ENCODE results near the gene APCDD1.

APCDD1 gene

GRCh38 chr18:10442551-10442971 is 11.9 kb upstream of the APCDD1 start:
- TF ChIP-seq CTCF (IDR thresholded peaks at IDR 0.05; ENCODE audit: low read length, missing control alignments), result no peak

GRCh38 chr18:10443001-10443400 is 11.4 kb upstream of the APCDD1 start:
- no peak for TF ChIP-seq CTCF (IDR thresholded peaks at IDR 0.05; ENCODE audit: low read length, missing control alignments)
- DNase-seq (ENCODE audit: low read depth), result no peak

More at GRCh38 chr18:10442551-10442971, 11.9 kb upstream of the APCDD1 start:
- no peak overlapping the region for H3K4me3 ChIP-seq (replicated peaks; ENCODE audit: low read depth, low read length)
- DNase-seq (ENCODE audit: low read depth), result no peak

GRCh38 chr18:10444314-10445006 is 10.0 kb upstream of the APCDD1 start:
- DNase-seq (ENCODE audit: low read depth), result no peak

More at GRCh38 chr18:10443001-10443400, 11.4 kb upstream of the APCDD1 start:
- no peak overlapping the region for H3K4me3 ChIP-seq (replicated peaks; ENCODE audit: low read depth, low read length)

GRCh38 chr18:10449396-10449795 is 5.0 kb upstream of the APCDD1 start:
- no peak for DNase-seq (ENCODE audit: low read depth)
- no peak overlapping the region for H3K4me3 ChIP-seq (replicated peaks; ENCODE audit: low read depth, low read length)
- TF ChIP-seq CTCF (IDR thresholded peaks at IDR 0.05; ENCODE audit: low read length, missing control alignments), result no peak

More at GRCh38 chr18:10444314-10445006, 10.0 kb upstream of the APCDD1 start:
- TF ChIP-seq CTCF (IDR thresholded peaks at IDR 0.05; ENCODE audit: low read length, missing control alignments), result no peak
- no peak overlapping the region for H3K4me3 ChIP-seq (replicated peaks; ENCODE audit: low read depth, low read length)

- DNase-seq (ENCODE audit: low read depth), result no peak
- no peak for TF ChIP-seq CTCF (IDR thresholded peaks at IDR 0.05; ENCODE audit: low read length, missing control alignments)
- no peak overlapping the region for H3K4me3 ChIP-seq (replicated peaks; ENCODE audit: low read depth, low read length)
These were observed 3.4 kb upstream of the APCDD1 start for GRCh38 chr18:10450986-10451385.

GRCh38 chr18:10453261-10453805 is 1.1 kb upstream of the APCDD1 start:
- no peak for TF ChIP-seq CTCF (IDR thresholded peaks at IDR 0.05; ENCODE audit: low read length, missing control alignments)

More at GRCh38 chr18:10453261-10453805, 1.1 kb upstream of the APCDD1 start:
- no peak overlapping the region for H3K4me3 ChIP-seq (replicated peaks; ENCODE audit: low read depth, low read length)
- peak; percentile 26 for DNase-seq (ENCODE audit: low read depth)

All from fibroblast of pulmonary artery (primary cell).